Measurements from ENCODE around the gene TMEM165.

TMEM165 gene

GRCh38 chr4:55468724-55469123 is 73.0 kb downstream of the TMEM165 start:
- DNase-seq = no peak

GRCh38 chr4:55469979-55470378 is 74.2 kb downstream of the TMEM165 start:
- no peak for DNase-seq
